Sigmoid colon (tissue), 7 donors: Measurements from ENCODE around the gene SLC5A5. TPM values are rescaled to one million over a fixed set of nuclear protein-coding genes. Genes with fewer than 3 reads are reported as not detected.

Source experiments
- DNase-seq: peaks from one replicate; pipeline ENCODE4 v3.0.0-alpha.2; 2019
- H3K27ac ChIP-seq, 4 donors: fragments of 200-600 bp; sonication (generic); one replicate each; pipeline ENCODE4 v1.5.1; 2016 to 2019; ENCODE audit warnings: mild to moderate bottlenecking in 1 of 4
- H3K27me3 ChIP-seq, 3 donors: fragments of 200-600 bp; sonication (generic); one replicate each; pipeline ENCODE4 v1.5.1; 2019; ENCODE audit warnings: mild to moderate bottlenecking in 1 of 3
- H3K36me3 ChIP-seq, 4 donors: fragments of 200-600 bp; sonication (generic); one replicate each; pipeline ENCODE4 v1.5.1; 2016 to 2019
- H3K4me1 ChIP-seq, 4 donors: fragments of 200-600 bp; sonication (generic); one replicate each; pipeline ENCODE4 v1.5.1; 2017 to 2019
- H3K4me3 ChIP-seq, 4 donors: fragments of 200-600 bp; sonication (generic); one replicate each; pipeline ENCODE4 v1.5.1; 2017 to 2019; ENCODE audit warnings: mild to moderate bottlenecking in 2 of 4, moderate library complexity in 1 of 4
- H3K9me3 ChIP-seq, 4 donors: fragments of 200-600 bp in 3 of 4; sonication (generic) in 3 of 4; one replicate each; pipeline versions ENCODE4 v1.5.1 to v1.6.1; 2013 to 2019
- CTCF ChIP-seq, 4 experiments: fragments of 450-650 bp in 3 of 4; fragments of 200-600 bp in 1 of 4; IDR thresholded peaks; one replicate each; pipeline ENCODE4 v1.5.1; 2016 to 2019; ENCODE audit warnings: antibody characterized with exemption in 4 of 4, mild to moderate bottlenecking in 3 of 4, moderate library complexity in 2 of 4
- EP300 ChIP-seq, 4 donors: sonication (generic); formaldehyde crosslinking; IDR thresholded peaks; one replicate each; pipeline ENCODE4 v1.6.1; 2017; ENCODE audit warnings: antibody characterized with exemption in 4 of 4
- POLR2A ChIP-seq, 2 donors: fragments of 450-650 bp; IDR thresholded peaks; one replicate each; pipeline ENCODE4 v1.6.1; 2016; ENCODE audit warnings: antibody characterized with exemption in 2 of 2, mild to moderate bottlenecking in 2 of 2, moderate library complexity in 2 of 2
- POLR2AphosphoS5 ChIP-seq, 4 donors: sonication (generic); formaldehyde crosslinking; IDR thresholded peaks; one replicate each; pipeline ENCODE4 v1.6.1; 2017; ENCODE audit warnings: antibody characterized with exemption in 4 of 4
- WGBS, 2 donors: extraction: QIAGEN DNeasy Blood & Tissue Kit; methylation state at CpG; one replicate each; pipeline ENCODE4 v1.1.7; 2013; 5-methylcytosine and 5-hydroxymethylcytosine counted together
- intact Hi-C: fragments of 100-400 bp; cut with DNase I; formaldehyde crosslinking; loops from one replicate; pipeline ENCODE4 v1.15.1; 2023
- polyA plus RNA-seq, 3 donors: library from polyadenylated mRNA; stranded (reverse); fragments of 200-250 nt; gene quantifications; one replicate each; pipeline ENCODE4 v1.2.3, GENCODE V29; 2013
- total RNA-seq, 4 donors: library from RNA; depleted of rRNA; stranded (reverse); fragments of >200 nt; gene quantifications; one replicate each; pipeline ENCODE4 v1.1.0, GENCODE V29; 2016
- donor health status: healthy with polysubstance abuse.
- donor health status: Bipolar disorder and iron deficiency.
- donor health status: healthy.

The SLC5A5 gene
- total and polyA plus RNA-seq, 7 donors: 0.13 to 0.60 TPM; not detected in 5

- no peak for TF ChIP-seq POLR2A (IDR thresholded peaks at IDR 0.05)
- TF ChIP-seq EP300 (IDR thresholded peaks at IDR 0.05): no peak
- TF ChIP-seq CTCF (IDR thresholded peaks at IDR 0.05): no peak
- no peak for TF ChIP-seq POLR2AphosphoS5 (IDR thresholded peaks at IDR 0.05)
- H3K27ac ChIP-seq: no peak overlapping the region
- WGBS, 2 donors: 19 to 60% methylated on average over 30 of the region's 30 CpGs
Observed at GRCh38 chr19:17841371-17841809, 30.4 kb upstream of the SLC5A5 start.

GRCh38 chr19:17841810-17842662, 29.7 kb upstream of the SLC5A5 start:
- H3K27ac ChIP-seq: peak overlapping the region in 1 of 4 donors; percentile 46
- no peak for TF ChIP-seq POLR2A (IDR thresholded peaks at IDR 0.05)
- peak in 1 of 4 donors; percentile 15 for TF ChIP-seq POLR2AphosphoS5 (IDR thresholded peaks at IDR 0.05)
- DNase-seq: peak; percentile 94
- peaks cover 5 to 68% (median 56%) of the 10 kb centered on the region in 3 donors for H3K27me3 ChIP-seq
- H3K4me1 ChIP-seq: peaks cover 0 to 18% (median 12%) of the 10 kb centered on the region in 4 donors
- intact Hi-C loops: no loop called here
- no peaks in the 10 kb centered on the region for H3K36me3 ChIP-seq
- no peaks in the 10 kb centered on the region for H3K9me3 ChIP-seq
- WGBS, 2 donors: 15 to 54% methylated on average over 56 of the region's 56 CpGs
- peak overlapping the region in 3 of 4 donors; percentile 8 to 33 (median 27) for H3K4me3 ChIP-seq

More at GRCh38 chr19:17841371-17841809, 30.4 kb upstream of the SLC5A5 start:
- Histone ChIP-seq H3K9me3 (no peaks in the 10 kb centered on the region), H3K4me3 (peak overlapping the region in 2 of 4 donors; percentile 27 to 33), H3K36me3 (no peaks in the 10 kb centered on the region), H3K4me1 (peaks cover 0 to 18% (median 12%) of the 10 kb centered on the region in 4 donors), H3K27me3 (peaks cover 5 to 61% (median 49%) of the 10 kb centered on the region in 3 donors)
- intact Hi-C loops: no loop called here
- no peak for DNase-seq

GRCh38 chr19:17842663-17843291, 29.0 kb upstream of the SLC5A5 start:
- Histone ChIP-seq H3K36me3 (no peaks in the 10 kb centered on the region), H3K27ac (peak overlapping the region in 1 of 4 donors; percentile 46), H3K27me3 (peaks cover 5 to 75% (median 58%) of the 10 kb centered on the region in 3 donors), H3K4me1 (peaks cover 0 to 18% (median 12%) of the 10 kb centered on the region in 4 donors), H3K4me3 (peak overlapping the region in 3 of 4 donors; percentile 8 to 33 (median 27)), H3K9me3 (no peaks in the 10 kb centered on the region)
- DNase-seq: no peak
- WGBS, 2 donors: 58 to 84% methylated on average over 20 of the region's 20 CpGs
- TF ChIP-seq CTCF (IDR thresholded peaks at IDR 0.05) (no peak), EP300 (IDR thresholded peaks at IDR 0.05) (no peak), POLR2A (IDR thresholded peaks at IDR 0.05) (no peak), POLR2AphosphoS5 (IDR thresholded peaks at IDR 0.05) (no peak)
- intact Hi-C loops: no loop called here

GRCh38 chr19:17843292-17843827, 28.4 kb upstream of the SLC5A5 start:
- peaks cover 0 to 18% (median 12%) of the 10 kb centered on the region in 4 donors for H3K4me1 ChIP-seq
- H3K27ac ChIP-seq: no peak overlapping the region
- 78 to 91% methylated on average over 9 of the region's 9 CpGs for WGBS, 2 donors
- H3K36me3 ChIP-seq: no peaks in the 10 kb centered on the region
- intact Hi-C loops: no loop called here
- DNase-seq: no peak
- TF ChIP-seq POLR2A (IDR thresholded peaks at IDR 0.05) (no peak), CTCF (IDR thresholded peaks at IDR 0.05) (no peak), EP300 (IDR thresholded peaks at IDR 0.05) (no peak), POLR2AphosphoS5 (IDR thresholded peaks at IDR 0.05) (no peak)
- no peaks in the 10 kb centered on the region for H3K9me3 ChIP-seq
- H3K4me3 ChIP-seq: no peak overlapping the region
- peaks cover 5 to 75% (median 63%) of the 10 kb centered on the region in 3 donors for H3K27me3 ChIP-seq
